ENCODE results near the gene CD99L2. TPM values are rescaled to one million over a fixed set of nuclear protein-coding genes. Genes with fewer than 3 reads are reported as not detected.

CD99L2 gene
- total RNA-seq, 1 donor from 2014 or later: 12.5 TPM

GRCh38 chrX:150940844-150941495 is 42.5 kb upstream of the CD99L2 start:
- Mint-ChIP-seq H3K27ac (no peak overlapping the region), H3K9me3 (peaks cover 3% of the 10 kb centered on the region), H3K36me3 (ENCODE audit: low read depth) (no peaks in the 10 kb centered on the region), H3K4me3 (no peak overlapping the region), H3K27me3 (no peaks in the 10 kb centered on the region), H3K4me1 (no peaks in the 10 kb centered on the region)
- no peak for ATAC-seq (ENCODE audit: low read depth)
- intact Hi-C loops (cut with micrococcal nuclease): no loop called here
- POLR2A ChIA-PET: no interaction called here
- CTCF ChIA-PET: no interaction called here
- DNase-seq: no peak
- no peak for TF ChIP-seq CTCF (IDR thresholded peaks at IDR 0.05)

DNA sequence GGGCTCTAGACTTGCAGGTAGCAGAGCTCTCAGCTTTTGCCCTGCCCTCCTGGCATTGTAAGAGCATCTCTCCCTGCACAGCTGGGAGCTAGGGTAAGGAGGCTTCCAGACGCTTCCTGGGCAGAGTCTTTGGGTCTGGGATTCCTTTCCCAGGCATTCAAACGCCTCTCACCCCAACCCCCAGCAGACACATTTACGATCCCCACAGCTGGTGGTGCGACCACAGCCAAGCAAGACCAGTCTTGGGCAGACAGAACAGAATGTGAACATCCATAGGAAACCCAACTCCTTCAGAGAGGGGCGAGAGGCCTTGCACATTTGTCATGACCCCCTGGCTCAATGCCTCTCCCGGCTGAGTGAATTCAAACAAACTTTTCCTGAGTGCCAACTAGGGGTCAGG is 38.1 kb upstream of the CD99L2 start:
- CTCF ChIA-PET: no interaction called here
- Mint-ChIP-seq H3K27ac (no peak overlapping the region), H3K4me1 (no peaks in the 10 kb centered on the region)

GRCh38 chrX:150935467-150935866 is 37.0 kb upstream of the CD99L2 start:
- no peak for DNase-seq
- peaks cover 3% of the 10 kb centered on the region for H3K27me3 Mint-ChIP-seq
- H3K27ac Mint-ChIP-seq: no peak overlapping the region
- no peaks in the 10 kb centered on the region for H3K36me3 Mint-ChIP-seq (ENCODE audit: low read depth)
- CTCF ChIA-PET: no interaction called here
- intact Hi-C loops (cut with micrococcal nuclease): no loop called here
- H3K9me3 Mint-ChIP-seq: peaks cover 3% of the 10 kb centered on the region
- H3K4me1 Mint-ChIP-seq: no peaks in the 10 kb centered on the region
- POLR2A ChIA-PET: no interaction called here
- H3K4me3 Mint-ChIP-seq: no peak overlapping the region
- no peak for TF ChIP-seq CTCF (IDR thresholded peaks at IDR 0.05)
- no peak for ATAC-seq (ENCODE audit: low read depth)

More for the DNA sequence above, 38.1 kb upstream of the CD99L2 start:
- no peak for TF ChIP-seq CTCF (IDR thresholded peaks at IDR 0.05)
- intact Hi-C loops (cut with micrococcal nuclease): no loop called here
- POLR2A ChIA-PET: no interaction called here
- ATAC-seq (ENCODE audit: low read depth) (no peak), DNase-seq (no peak)
- Mint-ChIP-seq H3K4me3 (no peak overlapping the region), H3K27me3 (peaks cover 3% of the 10 kb centered on the region), H3K36me3 (ENCODE audit: low read depth) (no peaks in the 10 kb centered on the region), H3K9me3 (peaks cover 3% of the 10 kb centered on the region)

- Mint-ChIP-seq H3K4me1 (no peaks in the 10 kb centered on the region), H3K9me3 (peaks cover 3% of the 10 kb centered on the region), H3K27me3 (peaks cover 3% of the 10 kb centered on the region), H3K36me3 (ENCODE audit: low read depth) (no peaks in the 10 kb centered on the region), H3K27ac (no peak overlapping the region), H3K4me3 (no peak overlapping the region)
- ChIA-PET CTCF (no interaction called here), POLR2A (no interaction called here)
- no peak for ATAC-seq (ENCODE audit: low read depth)
- DNase-seq: no peak
- intact Hi-C loops (cut with micrococcal nuclease): no loop called here
- TF ChIP-seq CTCF (IDR thresholded peaks at IDR 0.05): no peak
Observed at GRCh38 chrX:150934453-150934852, 36.0 kb upstream of the CD99L2 start.

DNA sequence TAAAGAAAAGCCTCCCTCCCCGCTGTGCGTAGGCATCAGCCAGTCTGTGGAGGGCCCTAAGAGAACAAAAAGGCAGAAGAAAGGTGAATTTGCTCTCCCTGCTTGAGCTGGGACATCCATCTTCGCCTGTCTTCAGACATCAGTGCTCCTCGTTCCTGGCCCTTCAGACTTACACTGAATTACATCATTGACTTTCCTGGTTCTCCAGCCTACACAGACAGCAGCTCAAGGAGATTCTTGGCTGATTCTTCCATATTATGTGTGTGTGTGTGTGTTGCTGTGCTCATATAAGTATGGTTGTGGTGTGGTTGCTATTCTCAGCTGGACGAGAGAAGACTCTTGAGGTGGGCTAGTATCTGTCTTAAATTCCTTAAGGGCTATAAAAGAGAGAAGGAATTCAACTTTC is 35.5 kb upstream of the CD99L2 start:
- Mint-ChIP-seq H3K36me3 (ENCODE audit: low read depth) (no peaks in the 10 kb centered on the region), H3K4me1 (no peaks in the 10 kb centered on the region), H3K27ac (no peak overlapping the region), H3K27me3 (peaks cover 3% of the 10 kb centered on the region), H3K4me3 (no peak overlapping the region), H3K9me3 (peaks cover 3% of the 10 kb centered on the region)
- no peak for TF ChIP-seq CTCF (IDR thresholded peaks at IDR 0.05)
- DNase-seq: no peak
- no peak for ATAC-seq (ENCODE audit: low read depth)
- intact Hi-C loops (cut with micrococcal nuclease): no loop called here
- POLR2A ChIA-PET: no interaction called here
- CTCF ChIA-PET: no interaction called here

Data from activated B cell treated with CpG ODN at 0.5 μM for 24 hours (primary cell).